Caco-2 (cell line): ENCODE data around the gene CARD9. TPM values are rescaled to one million over a fixed set of nuclear protein-coding genes. Genes with fewer than 3 reads are reported as not detected.

ENCODE experiments used
- BruUV-seq: library from RNA; stranded (reverse); fragments of 400-500 nt; replicated peaks from 2 replicates; lab custom pipeline; 2021; lab: Mats Ljungman, UMichigan
- CTCF ChIA-PET: fragments of 300-600 bp; sonication (Branson Sonifier 250); formaldehyde crosslinking; loops from one replicate; lab custom pipeline; 2022; ENCODE audit warnings: antibody characterized with exemption; lab: Charles Lee
- POLR2A ChIA-PET: fragments of 300-600 bp; sonication (Branson Sonifier 250); formaldehyde crosslinking; loops from one replicate; lab custom pipeline; 2022; ENCODE audit warnings: antibody characterized with exemption; lab: Charles Lee
- DNase-seq, 2 experiments: peaks; one replicate each; pipeline versions ENCODE4 v3.0.0 to v3.0.0-alpha.2; 2020 to 2022
- H3K27me3 ChIP-seq: replicated peaks from 2 replicates; pipeline ENCODE4 v1.6.0; 2011; ENCODE audit warnings: low read length; ENCODE audit not compliant: control insufficient read depth, insufficient read depth
- H3K36me3 ChIP-seq: 2 replicates; pipeline ENCODE4 v1.5.1; 2011; ENCODE audit warnings: low read length; ENCODE audit not compliant: control insufficient read depth, insufficient read depth
- H3K4me1 ChIP-seq: fragments of 250-450 bp; sonication (Bioruptor Pico); 2 replicates; pipeline ENCODE4 v1.5.1; 2020; ENCODE audit warnings: mild to moderate bottlenecking
- H3K4me3 ChIP-seq: 2 replicates; pipeline ENCODE4 v1.5.1; 2011; ENCODE audit warnings: low read depth, mild to moderate bottlenecking, control low read depth, low read length
- H3K9me3 ChIP-seq: fragments of 250-450 bp; sonication (Bioruptor Pico); 2 replicates; pipeline ENCODE4 v1.5.1; 2020; ENCODE audit warnings: mild to moderate bottlenecking, moderate library complexity
- H3K27ac Mint-ChIP-seq: one replicate; pipeline ENCODE4 v1.8.0; 2022; ENCODE audit warnings: mixed read lengths; ENCODE audit not compliant: unreplicated experiment
- H3K27me3 Mint-ChIP-seq: one replicate; pipeline ENCODE4 v1.8.0; 2022; ENCODE audit warnings: mixed read lengths; ENCODE audit not compliant: insufficient read depth, unreplicated experiment
- H3K36me3 Mint-ChIP-seq: one replicate; pipeline ENCODE4 v1.8.0; 2022; ENCODE audit warnings: mild to moderate bottlenecking, mixed read lengths; ENCODE audit not compliant: insufficient read depth, unreplicated experiment
- H3K4me1 Mint-ChIP-seq: one replicate; pipeline ENCODE4 v1.8.0; 2022; ENCODE audit warnings: low read depth, mixed read lengths; ENCODE audit not compliant: unreplicated experiment
- H3K4me3 Mint-ChIP-seq: one replicate; pipeline ENCODE4 v1.8.0; 2022; ENCODE audit warnings: mild to moderate bottlenecking, moderate library complexity, mixed read lengths; ENCODE audit not compliant: unreplicated experiment
- H3K9me3 Mint-ChIP-seq: one replicate; pipeline ENCODE4 v1.8.0; 2022; ENCODE audit warnings: mixed read lengths; ENCODE audit not compliant: unreplicated experiment
- CTCF ChIP-seq, 2 experiments: fragments of 200-600 bp in 1 of 2; IDR thresholded peaks; 1 replicate in 1 of 2; 2 replicates in 1 of 2; pipeline versions ENCODE4 v1.5.1 to v1.8.0; 2011 to 2022; ENCODE audit warnings: antibody characterized with exemption in 1 of 2, control low read depth in 1 of 2, inconsistent platforms in 1 of 2, low read depth in 1 of 2, low read length in 1 of 2, mild to moderate bottlenecking in 1 of 2, moderate library complexity in 1 of 2; ENCODE audit not compliant: insufficient read depth in 1 of 2, severe bottlenecking in 1 of 2, unreplicated experiment in 1 of 2
- intact Hi-C: fragments of 100-400 bp; cut with micrococcal nuclease; formaldehyde crosslinking; loops from one replicate; pipeline ENCODE4 v1.10.0; 2022; ENCODE audit not compliant: unreplicated experiment
- total RNA-seq: library from RNA; stranded (reverse); gene quantifications from 2 replicates; pipeline ENCODE4 v1.2.3, GENCODE V29; 2022

The CARD9 gene
- total RNA-seq, 1 experiment from 2014 or later = 1.7 TPM

DNA sequence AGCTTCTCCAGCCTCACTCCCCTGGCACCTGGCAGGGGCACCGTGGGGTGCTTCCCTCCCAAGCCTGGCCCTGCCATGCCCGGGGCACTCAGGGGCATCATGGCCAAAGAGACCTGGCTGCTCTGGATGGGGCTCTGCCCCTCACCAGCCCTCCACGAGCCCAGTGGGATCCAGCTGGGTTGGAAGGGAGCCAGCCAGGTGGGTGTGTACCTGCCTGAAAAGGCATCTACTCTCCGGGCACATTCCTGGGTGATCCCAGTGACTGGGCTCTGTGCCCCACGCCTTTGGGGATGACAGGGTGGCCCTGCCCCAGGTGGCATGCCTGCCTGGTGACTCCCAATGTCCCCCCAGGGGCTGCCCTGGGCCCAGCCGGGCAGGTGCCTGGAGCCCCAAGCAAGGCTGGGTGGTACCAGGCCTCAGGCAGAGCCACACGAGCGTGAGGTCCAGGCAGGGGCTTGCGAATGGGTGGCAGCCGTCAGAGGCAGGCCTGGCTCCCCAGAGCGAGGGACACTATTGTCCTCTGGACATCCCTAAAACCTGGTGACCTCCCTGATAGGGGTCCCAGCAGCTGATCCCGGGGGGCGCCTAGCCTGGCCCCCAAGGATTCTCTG lies 45.4 kb downstream of the CARD9 start:
- ChIA-PET POLR2A (interaction anchor here (1.5 kb wide), 1 partner anchor 35 kb away, joined by 8 read pairs; no protein-coding TSS in a partner anchor), CTCF (no interaction called here)
- H3K9me3 ChIP-seq = no peaks in the 10 kb centered on the region
- Mint-ChIP-seq H3K9me3 (no peaks in the 10 kb centered on the region), H3K4me1 (peaks cover 6% of the 10 kb centered on the region), H3K36me3 (peaks cover 12% of the 10 kb centered on the region), H3K27me3 (no peaks in the 10 kb centered on the region), H3K27ac (peak overlapping the region; percentile 12), H3K4me3 (peak overlapping the region; percentile 68)
- BruUV-seq = no TSS peak
- no peaks in the 10 kb centered on the region for H3K36me3 ChIP-seq
- DNase-seq = no peak
- H3K4me1 ChIP-seq = peaks cover 34% of the 10 kb centered on the region
- no peaks in the 10 kb centered on the region for H3K27me3 ChIP-seq
- no peak for TF ChIP-seq CTCF (IDR thresholded peaks at IDR 0.05; ENCODE audit: insufficient read depth in 1 of 2, low read depth in 1 of 2, low read length in 1 of 2, severe bottlenecking in 1 of 2, unreplicated experiment in 1 of 2)
- peak overlapping the region; percentile 63 for H3K4me3 ChIP-seq
- intact Hi-C loops = loop anchor here (5.0 kb wide), 1 partner anchor 34 kb away; the partner anchor contains the start of gene DNLZ

DNA sequence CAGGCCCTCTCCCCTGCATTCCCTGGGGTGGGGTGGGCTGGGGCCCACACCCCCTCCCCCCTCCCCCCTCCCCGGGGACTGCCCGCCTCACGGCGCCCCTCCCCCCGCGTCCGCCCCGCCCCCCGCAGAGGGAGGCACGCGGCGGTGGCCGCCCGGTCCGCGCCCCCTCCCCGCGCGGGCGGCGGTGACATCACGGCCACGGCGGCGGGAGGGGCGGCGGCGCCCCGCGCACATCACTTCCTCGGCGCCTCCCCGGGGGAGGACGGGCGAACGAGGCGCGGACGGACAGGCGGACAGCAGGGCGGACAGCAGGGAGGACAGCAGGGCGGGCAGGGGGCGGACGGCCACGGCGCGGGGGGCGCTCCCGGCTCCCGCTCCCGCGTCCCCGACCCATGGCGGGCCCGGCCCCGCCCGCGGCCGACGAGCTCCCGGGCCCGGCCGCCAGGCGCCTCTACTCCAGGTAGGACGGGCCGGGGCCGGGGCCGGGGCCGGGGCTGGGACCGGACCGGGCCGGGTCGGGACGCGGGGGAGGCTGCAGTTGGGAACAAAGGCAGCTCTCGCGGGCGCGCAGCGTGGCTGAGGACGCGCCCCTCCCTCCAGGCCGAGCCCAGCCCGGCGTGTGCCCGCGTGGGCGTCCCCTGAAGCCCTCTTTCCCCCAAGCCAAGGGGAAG lies 46.0 kb downstream of the CARD9 start, which contains the start of gene GPSM1:
Gene GPSM1, plus strand, starts transcription at position 236 of the 671 bp plus-strand sequence. Its CDS starts 157 bp downstream, at position 393.
- Mint-ChIP-seq H3K27me3 (no peaks in the 10 kb centered on the region), H3K4me3 (peak within 1 kb of the TSS; percentile 68), H3K9me3 (no peaks in the 10 kb centered on the region), H3K36me3 (peaks cover 9% of the 10 kb centered on the region), H3K4me1 (peaks cover 6% of the 10 kb centered on the region), H3K27ac (no peak within 1 kb of the TSS)
- H3K4me3 ChIP-seq = peak within 1 kb of the TSS; percentile 63
- no peaks in the 10 kb centered on the region for H3K9me3 ChIP-seq
- ChIA-PET POLR2A (interaction anchor here (1.5 kb wide), 1 partner anchor 35 kb away, joined by 8 read pairs; no protein-coding TSS in a partner anchor), CTCF (no interaction called here)
- H3K4me1 ChIP-seq = peaks cover 34% of the 10 kb centered on the region
- intact Hi-C loops = loop anchor here (5.0 kb wide), 1 partner anchor 35 kb away; the partner anchor contains the start of gene DNLZ
- no peaks in the 10 kb centered on the region for H3K36me3 ChIP-seq
- no peak for TF ChIP-seq CTCF (IDR thresholded peaks at IDR 0.05; ENCODE audit: insufficient read depth in 1 of 2, low read depth in 1 of 2, low read length in 1 of 2, severe bottlenecking in 1 of 2, unreplicated experiment in 1 of 2)
- DNase-seq = peak in 1 of 2 experiments; percentile 66
- no TSS peak for BruUV-seq
- no peaks in the 10 kb centered on the region for H3K27me3 ChIP-seq

DNA sequence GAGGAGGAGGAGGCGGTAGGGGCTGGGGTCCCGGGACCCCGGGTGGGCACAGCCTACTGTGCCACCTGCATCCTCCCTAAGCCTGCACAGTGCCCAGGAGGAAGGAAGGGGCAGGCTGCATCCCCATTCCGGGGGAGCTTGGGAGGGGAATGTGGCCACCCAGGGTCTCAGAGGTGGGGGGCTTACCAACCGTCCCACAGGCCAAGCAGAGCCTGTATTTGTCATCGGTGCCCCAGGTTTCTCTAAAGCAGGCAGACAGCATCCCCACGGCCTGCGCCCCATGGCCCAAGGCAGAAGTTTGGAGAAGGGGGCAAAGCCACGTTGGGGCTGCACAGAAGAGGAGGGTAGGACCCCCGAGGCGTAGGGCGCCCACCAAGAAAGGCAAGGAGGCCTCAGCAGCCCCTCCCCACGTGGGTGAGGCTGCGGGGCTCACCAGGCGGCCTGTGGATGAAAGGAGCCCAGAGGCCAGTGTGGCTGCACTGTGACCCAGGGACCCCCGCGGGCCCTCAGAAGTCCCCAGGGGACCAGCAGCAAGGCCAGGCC lies 46.6 kb downstream of the CARD9 start:
- Mint-ChIP-seq H3K4me3 (peak overlapping the region; percentile 68), H3K27me3 (no peaks in the 10 kb centered on the region), H3K4me1 (peaks cover 6% of the 10 kb centered on the region), H3K36me3 (peaks cover 9% of the 10 kb centered on the region), H3K27ac (no peak overlapping the region), H3K9me3 (no peaks in the 10 kb centered on the region)
- peaks cover 34% of the 10 kb centered on the region for H3K4me1 ChIP-seq
- H3K4me3 ChIP-seq = peak overlapping the region; percentile 41
- CTCF ChIA-PET = no interaction called here
- BruUV-seq = TSS peak; percentile 35
- H3K9me3 ChIP-seq = no peaks in the 10 kb centered on the region
- intact Hi-C loops = loop anchor here (5.0 kb wide), 1 partner anchor 35 kb away; the partner anchor contains the start of gene DNLZ
- no peak for TF ChIP-seq CTCF (IDR thresholded peaks at IDR 0.05; ENCODE audit: insufficient read depth in 1 of 2, low read depth in 1 of 2, low read length in 1 of 2, severe bottlenecking in 1 of 2, unreplicated experiment in 1 of 2)
- no peak for DNase-seq
- no peaks in the 10 kb centered on the region for H3K27me3 ChIP-seq
- H3K36me3 ChIP-seq = no peaks in the 10 kb centered on the region
- POLR2A ChIA-PET = interaction anchor here (1.5 kb wide), 1 partner anchor 36 kb away, joined by 8 read pairs; no protein-coding TSS in a partner anchor
